GM23338 (cell line): ENCODE results near the gene CAT. TPM values are rescaled to one million over a fixed set of nuclear protein-coding genes. Genes with fewer than 3 reads are reported as not detected.
A peak's percentile ranks its signal among the peaks of the same experiment; 100 is the strongest.

Source experiments
- ATAC-seq: fragments of 200-7000 bp; cut with Tn5 transposase; 3 replicates; pipeline ENCODE4 v1.9.1; 2020
- DNase-seq: peaks from one replicate; pipeline ENCODE4 v3.0.0-alpha.2; 2015; ENCODE audit warnings: low spot score
- H2AFZ ChIP-seq: fragments of 200-600 bp; sonication (generic); 2 replicates; pipeline ENCODE4 v1.8.0; 2016; ENCODE audit warnings: antibody characterized with exemption, mild to moderate bottlenecking, moderate library complexity
- H3F3A ChIP-seq: fragments of 200-600 bp; sonication (generic); replicated peaks from 2 replicates; pipeline ENCODE4 v1.8.0; 2017; ENCODE audit warnings: antibody characterized with exemption, mixed run types, low read depth
- H3K27ac ChIP-seq: fragments of 200-600 bp; sonication (generic); 2 replicates; pipeline ENCODE4 v1.6.1; 2016; ENCODE audit warnings: low read depth
- H3K27me3 ChIP-seq: fragments of 200-600 bp; sonication (generic); 2 replicates; pipeline ENCODE4 v1.8.0; 2016; ENCODE audit warnings: mild to moderate bottlenecking, mixed run types, moderate library complexity; ENCODE audit not compliant: insufficient read depth
- H3K36me3 ChIP-seq: fragments of 200-600 bp; sonication (generic); 2 replicates; pipeline ENCODE4 v1.8.0; 2016; ENCODE audit warnings: mild to moderate bottlenecking; ENCODE audit not compliant: insufficient read depth
- H3K4me1 ChIP-seq: fragments of 200-600 bp; sonication (generic); 2 replicates; pipeline ENCODE4 v1.8.0; 2016; ENCODE audit warnings: mild to moderate bottlenecking, moderate library complexity; ENCODE audit not compliant: insufficient read depth
- H3K4me2 ChIP-seq: fragments of 200-600 bp; sonication (generic); 2 replicates; pipeline ENCODE4 v1.7.1; 2017; ENCODE audit warnings: mixed run types
- H3K4me3 ChIP-seq: fragments of 200-600 bp; sonication (generic); 2 replicates; pipeline ENCODE4 v1.6.1; 2016; ENCODE audit warnings: mixed run types
- H3K79me2 ChIP-seq: fragments of 200-600 bp; sonication (generic); replicated peaks from 2 replicates; pipeline ENCODE4 v1.8.0; 2017; ENCODE audit warnings: mild to moderate bottlenecking; ENCODE audit not compliant: insufficient read depth
- H3K9me2 ChIP-seq: fragments of 200-600 bp; sonication (generic); 2 replicates; pipeline ENCODE4 v1.8.0; 2017; ENCODE audit not compliant: insufficient read depth
- H4K20me1 ChIP-seq: fragments of 200-600 bp; sonication (generic); replicated peaks from 2 replicates; pipeline ENCODE4 v1.8.0; 2017; ENCODE audit warnings: mild to moderate bottlenecking; ENCODE audit not compliant: insufficient read depth
- H3K27ac Mint-ChIP-seq: 2 replicates; pipeline ENCODE4 v1.8.0; 2020; ENCODE audit warnings: inconsistent platforms, mild to moderate bottlenecking, moderate library complexity, mixed read lengths
- H3K27me3 Mint-ChIP-seq: 3 replicates; pipeline ENCODE4 v1.8.0; 2022; ENCODE audit warnings: low read depth, mild to moderate bottlenecking, moderate library complexity, mixed read lengths, inconsistent platforms; ENCODE audit not compliant: insufficient read depth, poor library complexity
- H3K36me3 Mint-ChIP-seq: 3 replicates; pipeline ENCODE4 v1.8.0; 2021; ENCODE audit warnings: low read depth, mild to moderate bottlenecking, inconsistent platforms, moderate library complexity, mixed read lengths
- H3K4me1 Mint-ChIP-seq: 3 replicates; pipeline ENCODE4 v1.8.0; 2020; ENCODE audit warnings: mild to moderate bottlenecking, inconsistent platforms, mixed read lengths
- H3K4me3 Mint-ChIP-seq: 3 replicates; pipeline ENCODE4 v1.8.0; 2021; ENCODE audit warnings: moderate library complexity, mild to moderate bottlenecking, inconsistent platforms, mixed read lengths
- H3K9me3 Mint-ChIP-seq: 3 replicates; pipeline ENCODE4 v1.8.0; 2020; ENCODE audit warnings: moderate library complexity, mild to moderate bottlenecking, inconsistent platforms, mixed read lengths
- CREB1 ChIP-seq: fragments of 250-450 bp; sonication (Bioruptor Pico); IDR thresholded peaks from 2 replicates; pipeline ENCODE4 v1.5.0; 2020; ENCODE audit warnings: low read depth, mild to moderate bottlenecking, moderate library complexity
- STAT1 ChIP-seq: IDR thresholded peaks from one replicate; pipeline ENCODE4 v1.6.1; 2016; ENCODE audit warnings: antibody characterized with exemption; ENCODE audit not compliant: unreplicated experiment
- ZNF114 ChIP-seq: fragments of 250-450 bp; sonication (Bioruptor Pico); IDR thresholded peaks from 2 replicates; pipeline ENCODE4 v1.5.0; 2020; ENCODE audit warnings: mild to moderate bottlenecking, moderate library complexity
- ZNF331 ChIP-seq: fragments of 250-450 bp; sonication (Bioruptor Pico); IDR thresholded peaks from 2 replicates; pipeline ENCODE4 v1.5.0; 2020; ENCODE audit warnings: low read depth, mild to moderate bottlenecking, moderate library complexity
- polyA plus RNA-seq: library from polyadenylated mRNA; unstranded; fragments of >200 nt; fragmentation: Nextera tagmentation; extraction: Ambion mirVana; gene quantifications from 2 replicates; pipeline ENCODE4 v1.2.1, GENCODE V29; 2016
- total RNA-seq: library from RNA; depleted of rRNA; stranded (reverse); fragments of >200 nt; shearing (Covaris generic); gene quantifications from 2 replicates; pipeline ENCODE4 v1.2.3, GENCODE V29; 2014
- TF ChIP-seq, protein P1 (sequence below), 2 experiments: fragments of 200-600 bp in 1 of 2; sonication (generic) in 1 of 2; conservative IDR thresholded peaks; 2 replicates each; pipeline versions ENCODE4 v1.5.1 to v1.6.1; 2016 to 2017; ENCODE audit warnings: antibody characterized with exemption in 2 of 2, low read depth in 2 of 2, mild to moderate bottlenecking in 2 of 2, moderate library complexity in 1 of 2
- TF ChIP-seq, protein P2 (sequence below): IDR thresholded peaks from 2 replicates; pipeline ENCODE4 v1.6.1; 2016; ENCODE audit warnings: antibody characterized with exemption

CAT gene
- total and polyA plus RNA-seq, 2 experiments from 2014 or later: 15.9 to 24.0 TPM

GRCh38 chr11:34510673-34511072 is 71.9 kb downstream of the CAT start:
- Mint-ChIP-seq H3K36me3 (no peaks in the 10 kb centered on the region), H3K27ac (no peak overlapping the region), H3K4me3 (no peak overlapping the region), H3K27me3 (peaks cover 6% of the 10 kb centered on the region), H3K9me3 (no peaks in the 10 kb centered on the region), H3K4me1 (peaks cover 15% of the 10 kb centered on the region)
- no peak overlapping the region for H3K27ac ChIP-seq
- no peaks in the 10 kb centered on the region for H3F3A ChIP-seq
- peaks cover 6% of the 10 kb centered on the region; the same call in 1 of the 2 replicates for H3K4me1 ChIP-seq
- H3K9me2 ChIP-seq: no peaks in the 10 kb centered on the region; the same call in 1 of the 2 replicates
- no peak overlapping the region for H3K4me3 ChIP-seq
- H4K20me1 ChIP-seq: no peaks in the 10 kb centered on the region
- no peak for ATAC-seq
- no peak overlapping the region for H2AFZ ChIP-seq
- no peak overlapping the region for H3K4me2 ChIP-seq
- no peak for DNase-seq
- no peaks in the 10 kb centered on the region for H3K27me3 ChIP-seq
- H3K79me2 ChIP-seq: no peaks in the 10 kb centered on the region
- TF ChIP-seq, protein P1, sequence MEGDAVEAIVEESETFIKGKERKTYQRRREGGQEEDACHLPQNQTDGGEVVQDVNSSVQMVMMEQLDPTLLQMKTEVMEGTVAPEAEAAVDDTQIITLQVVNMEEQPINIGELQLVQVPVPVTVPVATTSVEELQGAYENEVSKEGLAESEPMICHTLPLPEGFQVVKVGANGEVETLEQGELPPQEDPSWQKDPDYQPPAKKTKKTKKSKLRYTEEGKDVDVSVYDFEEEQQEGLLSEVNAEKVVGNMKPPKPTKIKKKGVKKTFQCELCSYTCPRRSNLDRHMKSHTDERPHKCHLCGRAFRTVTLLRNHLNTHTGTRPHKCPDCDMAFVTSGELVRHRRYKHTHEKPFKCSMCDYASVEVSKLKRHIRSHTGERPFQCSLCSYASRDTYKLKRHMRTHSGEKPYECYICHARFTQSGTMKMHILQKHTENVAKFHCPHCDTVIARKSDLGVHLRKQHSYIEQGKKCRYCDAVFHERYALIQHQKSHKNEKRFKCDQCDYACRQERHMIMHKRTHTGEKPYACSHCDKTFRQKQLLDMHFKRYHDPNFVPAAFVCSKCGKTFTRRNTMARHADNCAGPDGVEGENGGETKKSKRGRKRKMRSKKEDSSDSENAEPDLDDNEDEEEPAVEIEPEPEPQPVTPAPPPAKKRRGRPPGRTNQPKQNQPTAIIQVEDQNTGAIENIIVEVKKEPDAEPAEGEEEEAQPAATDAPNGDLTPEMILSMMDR (conservative IDR thresholded peaks at IDR 0.05; ENCODE audit: low read depth in 2 of 2): no peak
- TF ChIP-seq STAT1: no peak
- TF ChIP-seq ZNF114 (CRISPR knock-in tag): no peak
- TF ChIP-seq ZNF331: no peak
- no peaks in the 10 kb centered on the region for H3K36me3 ChIP-seq

DNA sequence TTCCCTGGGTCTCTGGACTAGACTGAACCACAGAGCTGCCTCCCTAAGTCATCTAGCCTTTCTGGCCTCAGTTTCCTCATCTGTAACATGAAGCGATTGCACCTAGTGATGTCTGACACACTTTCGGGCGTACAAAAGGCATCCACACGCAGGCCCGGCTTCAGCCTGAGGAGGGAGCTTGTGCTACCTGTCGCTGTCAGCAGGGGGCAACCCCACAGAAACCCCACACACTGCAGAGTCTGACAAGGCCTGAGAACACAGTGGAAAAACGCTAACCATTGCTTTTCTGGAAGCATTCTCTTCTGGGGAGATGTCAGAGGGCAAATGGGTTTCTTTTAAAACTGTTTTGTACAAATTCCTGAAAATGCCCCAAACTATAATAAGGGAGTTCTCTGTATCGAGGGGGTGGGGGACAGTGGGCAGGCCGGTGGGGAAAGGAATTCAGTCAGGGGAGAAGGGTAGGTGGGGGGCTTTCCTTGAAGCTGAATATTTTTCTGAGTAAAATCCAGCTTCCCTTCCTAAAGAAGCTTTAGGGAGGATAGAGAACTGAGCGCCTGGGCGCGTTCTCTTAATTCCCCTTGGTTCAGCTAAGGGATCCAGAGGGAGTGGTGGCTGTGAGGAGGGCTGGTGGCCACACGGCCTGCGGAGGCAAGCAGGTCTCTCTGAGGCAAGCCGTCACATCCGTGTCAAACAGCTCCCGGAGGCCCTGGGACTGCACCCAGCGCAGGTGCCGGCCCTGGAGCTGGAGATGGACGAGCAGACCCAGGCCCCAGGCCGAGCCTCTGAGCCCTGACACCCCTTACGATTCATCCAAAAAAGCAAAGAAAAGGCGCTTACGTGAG is 74.3 kb downstream of the CAT start:
- 0 out of 2 replicates have a peak overlapping the region, but pooled peaks have one; percentile 14 for H3K27ac ChIP-seq
- Mint-ChIP-seq H3K36me3 (no peaks in the 10 kb centered on the region), H3K9me3 (no peaks in the 10 kb centered on the region), H3K4me3 (no peak overlapping the region), H3K27me3 (peaks cover 6% of the 10 kb centered on the region), H3K4me1 (peaks cover 15% of the 10 kb centered on the region), H3K27ac (no peak overlapping the region)
- no peaks in the 10 kb centered on the region; the same call in 1 of the 2 replicates for H3K9me2 ChIP-seq
- H4K20me1 ChIP-seq: no peaks in the 10 kb centered on the region
- no peaks in the 10 kb centered on the region for H3K27me3 ChIP-seq
- no peaks in the 10 kb centered on the region for H3F3A ChIP-seq
- no peaks in the 10 kb centered on the region for H3K36me3 ChIP-seq
- no peak overlapping the region for H3K4me2 ChIP-seq
- H2AFZ ChIP-seq: peak overlapping the region; percentile 90
- TF ChIP-seq, protein P1 (conservative IDR thresholded peaks at IDR 0.05; ENCODE audit: low read depth in 2 of 2): peak; percentile 80 to 84
- TF ChIP-seq CREB1 (CRISPR knock-in tag): 0 out of 2 replicates have a peak, but pooled peaks have one; percentile 8
- TF ChIP-seq, protein P2, sequence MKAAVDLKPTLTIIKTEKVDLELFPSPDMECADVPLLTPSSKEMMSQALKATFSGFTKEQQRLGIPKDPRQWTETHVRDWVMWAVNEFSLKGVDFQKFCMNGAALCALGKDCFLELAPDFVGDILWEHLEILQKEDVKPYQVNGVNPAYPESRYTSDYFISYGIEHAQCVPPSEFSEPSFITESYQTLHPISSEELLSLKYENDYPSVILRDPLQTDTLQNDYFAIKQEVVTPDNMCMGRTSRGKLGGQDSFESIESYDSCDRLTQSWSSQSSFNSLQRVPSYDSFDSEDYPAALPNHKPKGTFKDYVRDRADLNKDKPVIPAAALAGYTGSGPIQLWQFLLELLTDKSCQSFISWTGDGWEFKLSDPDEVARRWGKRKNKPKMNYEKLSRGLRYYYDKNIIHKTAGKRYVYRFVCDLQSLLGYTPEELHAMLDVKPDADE: no peak
- DNase-seq: peak; percentile 88
- ATAC-seq: peak; percentile 95
- no peaks in the 10 kb centered on the region for H3K79me2 ChIP-seq
- H3K4me3 ChIP-seq: no peak overlapping the region
- peaks cover 6% of the 10 kb centered on the region; the same call in 1 of the 2 replicates for H3K4me1 ChIP-seq
